GM19468 (cell line): Measurements from ENCODE around the gene MVB12A.

Source experiments
- ATAC-seq: cut with Tn5 transposase; IDR thresholded peaks from one replicate; pipeline ENCODE4 v1.9.1; 2021; ENCODE audit warnings: mild to moderate bottlenecking, moderate library complexity, moderate number of reproducible peaks; ENCODE audit not compliant: unreplicated experiment; ENCODE audit errors: extremely low read depth

MVB12A gene

DNA sequence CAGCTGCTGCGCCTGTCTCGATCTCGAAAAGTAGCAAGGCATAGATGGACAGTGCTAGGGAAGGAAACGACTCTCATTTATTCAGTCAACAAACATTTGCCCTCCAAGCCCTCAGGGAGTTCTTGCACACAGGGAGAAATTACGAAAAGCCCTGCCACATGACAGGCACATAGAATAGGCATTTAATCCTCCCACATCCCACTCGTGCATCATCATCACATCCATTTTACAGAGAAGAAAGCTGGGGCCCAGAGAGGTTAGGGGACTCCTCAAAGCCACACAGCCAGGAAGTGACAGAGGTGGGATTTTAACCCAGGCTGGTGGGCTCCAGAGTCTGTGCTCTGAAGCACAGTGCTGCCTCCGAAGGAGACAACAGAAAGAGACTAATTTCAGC, 17.0 kb downstream of the MVB12A start:
- ATAC-seq = no peak

- no peak for ATAC-seq
Observed at GRCh38 chr19:17441241-17442021, 21.6 kb downstream of the MVB12A start.

DNA sequence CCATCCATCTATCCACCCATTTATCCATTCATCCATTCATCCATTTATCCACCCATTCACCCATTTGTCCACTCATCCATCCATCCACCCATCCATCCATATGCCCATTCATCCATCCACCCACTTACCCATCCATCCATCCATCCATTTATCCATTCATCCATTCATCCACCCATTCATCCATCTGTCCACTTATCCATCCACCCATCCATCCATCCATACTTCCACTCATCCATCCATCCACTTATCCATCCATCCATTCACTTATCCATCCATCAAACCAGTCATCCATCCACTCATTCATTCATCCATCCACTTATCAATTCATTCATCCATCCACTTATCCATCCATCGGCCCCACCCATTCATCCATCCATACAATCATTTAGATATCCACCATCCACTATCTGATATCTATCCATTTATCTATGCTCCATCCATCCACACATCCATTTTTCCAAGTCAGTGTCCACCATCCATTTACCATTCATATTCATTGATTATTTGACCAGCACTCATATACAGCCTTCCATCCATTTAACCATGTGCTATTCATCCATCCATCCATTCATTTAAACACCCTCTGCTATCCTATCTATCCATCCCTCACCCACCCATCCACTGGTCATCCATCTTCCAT, 25.8 kb downstream of the MVB12A start:
- ATAC-seq = no peak

GRCh38 chr19:17447704-17448130, 27.9 kb downstream of the MVB12A start:
- no peak for ATAC-seq

- ATAC-seq = no peak
Observed at GRCh38 chr19:17448131-17448967, 28.5 kb downstream of the MVB12A start, which contains the start of gene TMEM221. Gene TMEM221 (minus strand): TSS chr19:17448668. CDS start chr19:17448462, 206 bp downstream.

DNA sequence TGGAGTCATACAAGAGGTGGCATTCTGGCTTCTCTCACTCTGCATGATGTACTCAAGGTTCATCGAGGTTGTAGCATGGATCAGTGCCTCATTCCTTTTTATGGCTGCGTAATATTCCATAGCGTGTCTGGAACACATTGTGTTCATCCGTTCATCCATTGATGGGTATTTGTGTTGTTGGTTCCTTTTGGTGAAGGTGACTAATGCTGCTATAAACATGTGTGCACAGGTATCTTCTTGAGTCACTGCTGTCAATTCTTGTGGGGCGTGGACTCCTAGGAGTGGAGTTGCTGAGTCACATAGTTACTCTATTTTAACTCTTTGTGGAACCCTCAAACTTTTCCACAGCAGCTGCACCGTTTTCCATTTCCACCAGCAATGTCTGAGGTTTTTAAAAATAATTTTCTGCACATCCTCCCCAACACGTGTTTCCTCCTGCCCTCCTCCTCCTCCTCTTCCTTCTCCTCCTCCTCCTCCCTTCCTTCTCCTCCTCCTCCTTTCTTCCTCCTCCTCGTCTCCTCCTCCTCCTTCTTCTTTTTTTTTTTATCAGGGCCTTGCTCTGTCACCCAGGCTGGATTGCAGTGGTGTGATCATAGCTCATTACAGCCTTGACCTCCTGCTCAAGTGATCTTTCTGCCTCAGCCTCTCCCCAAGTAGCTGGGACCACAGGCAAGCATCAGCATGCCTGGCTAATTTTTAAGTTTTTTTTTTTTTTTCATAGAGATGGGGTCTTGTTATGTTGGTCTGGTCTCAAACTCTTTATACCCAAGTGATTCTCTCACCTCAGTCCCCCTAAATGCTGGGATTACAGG, 30.6 kb downstream of the MVB12A start:
- ATAC-seq = no peak

DNA sequence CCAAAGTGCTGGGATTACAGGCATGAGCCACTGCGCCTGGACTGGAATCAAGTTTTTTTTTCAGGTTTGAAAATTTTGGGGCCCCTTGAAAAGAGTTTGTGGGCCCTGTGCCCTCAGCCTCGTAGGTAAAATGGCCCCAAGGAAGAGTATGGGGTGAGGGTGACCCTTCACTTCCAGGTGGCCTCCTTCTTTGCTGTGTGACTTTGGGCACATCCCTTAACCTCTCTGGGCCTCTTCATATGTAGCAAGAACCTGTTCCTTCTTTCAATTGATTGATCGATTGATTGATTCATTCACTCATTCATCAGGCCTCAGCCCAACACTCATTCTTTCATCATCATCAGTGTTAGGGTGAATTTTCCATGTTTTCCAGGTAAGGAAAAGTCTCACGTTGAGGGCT, 32.0 kb downstream of the MVB12A start:
- ATAC-seq = no peak

DNA sequence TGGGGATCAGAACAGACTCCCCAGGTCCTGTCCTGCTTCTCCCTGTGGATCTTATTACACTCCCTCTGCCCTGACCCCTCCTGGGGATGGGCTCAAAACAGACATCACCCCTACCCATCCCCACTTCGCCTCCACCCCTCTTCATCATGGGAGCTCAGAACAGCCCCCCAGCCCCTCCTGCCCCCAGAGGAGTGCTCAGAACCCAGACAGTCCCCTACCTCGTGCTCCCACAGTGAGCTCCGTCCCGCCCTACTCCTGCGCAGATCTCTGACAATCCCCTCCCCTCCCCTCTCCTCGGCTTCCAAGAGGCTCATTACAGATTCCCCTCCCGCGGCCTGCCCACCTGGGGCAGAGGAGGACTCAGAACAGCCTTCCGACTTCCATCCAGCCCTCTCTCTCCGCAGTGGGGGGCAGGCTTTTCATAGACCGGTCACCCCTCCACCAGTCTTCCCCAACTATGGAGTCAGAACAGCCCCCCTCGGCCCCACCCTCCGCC, 34.8 kb downstream of the MVB12A start:
- ATAC-seq = no peak

DNA sequence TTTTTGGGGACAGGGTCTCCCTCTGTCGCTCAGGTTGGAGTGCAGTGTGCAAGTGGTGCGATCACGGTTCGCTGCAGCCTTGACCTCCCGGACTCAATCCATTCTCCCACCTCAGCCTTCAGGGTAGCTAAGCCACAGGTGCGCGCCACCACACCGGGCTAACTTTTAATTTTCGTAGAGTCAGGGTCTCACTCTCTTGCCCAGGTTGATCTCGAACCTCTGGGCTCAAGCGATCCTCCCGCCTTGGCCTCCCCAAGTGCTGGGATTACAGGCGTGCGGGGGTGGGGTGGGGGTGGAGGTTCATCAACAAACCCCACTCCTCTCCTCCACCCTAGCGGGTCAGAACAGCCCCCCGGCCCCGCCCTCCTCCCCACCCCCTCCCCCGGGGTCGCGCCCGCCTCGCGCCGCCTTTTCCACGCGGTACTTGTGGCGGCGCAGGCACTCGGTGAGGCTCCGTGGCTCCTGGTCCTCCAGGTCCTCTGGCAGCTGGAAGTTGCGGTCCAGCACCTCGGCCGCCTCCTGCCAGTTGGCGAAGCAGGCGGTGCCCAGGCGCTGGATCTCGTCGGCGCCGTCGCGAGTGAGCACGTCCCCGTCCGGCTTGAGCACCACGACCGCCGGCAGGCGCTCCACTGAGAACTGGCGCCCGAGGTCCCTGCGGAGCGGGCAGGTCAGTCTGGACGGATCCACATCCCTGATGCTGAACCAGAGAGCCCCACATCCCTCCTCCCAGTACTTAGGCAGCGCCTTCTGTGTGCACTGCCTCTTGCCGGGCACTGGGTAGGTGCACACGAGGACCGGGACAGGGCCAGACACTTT, 35.7 kb downstream of the MVB12A start:
- no peak for ATAC-seq

DNA sequence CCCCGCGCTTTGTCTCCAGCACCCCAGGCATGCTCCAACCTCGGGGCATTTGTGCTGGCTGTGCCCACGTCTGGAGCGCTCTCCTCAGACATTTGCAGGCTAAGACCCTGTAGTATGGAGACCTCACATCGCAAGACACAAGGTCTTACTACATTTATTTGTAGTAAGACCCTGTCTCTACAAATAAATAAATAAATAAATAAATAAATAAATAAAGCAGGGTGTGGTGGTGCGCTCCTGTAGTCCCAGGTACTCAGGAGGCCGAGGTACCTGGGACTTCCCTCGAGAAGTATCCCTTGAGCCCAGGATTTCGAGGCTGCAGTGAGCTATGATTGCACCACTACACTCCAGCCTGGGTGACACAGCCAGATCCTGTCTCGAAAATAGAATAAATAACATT, 36.3 kb downstream of the MVB12A start:
- no peak for ATAC-seq

DNA sequence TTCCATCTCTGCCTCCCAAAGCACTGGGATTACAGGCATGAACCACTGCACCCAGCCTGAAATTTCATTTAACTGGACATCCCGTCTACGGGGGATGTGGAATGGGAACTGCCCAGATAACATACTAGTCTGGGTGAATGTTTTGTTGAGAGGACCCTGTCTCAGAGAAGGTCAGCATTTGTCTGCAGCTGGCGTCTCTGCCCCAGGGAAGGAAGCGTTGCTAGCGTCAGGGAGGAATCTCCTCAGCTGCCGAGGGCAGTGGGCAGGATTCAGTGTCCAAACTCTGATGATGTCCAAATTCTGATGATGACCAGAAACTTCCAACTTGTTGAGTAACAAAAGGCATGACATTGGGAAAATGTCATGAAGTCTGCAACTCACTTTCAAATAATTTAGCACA, 37.8 kb downstream of the MVB12A start:
- no peak for ATAC-seq

DNA sequence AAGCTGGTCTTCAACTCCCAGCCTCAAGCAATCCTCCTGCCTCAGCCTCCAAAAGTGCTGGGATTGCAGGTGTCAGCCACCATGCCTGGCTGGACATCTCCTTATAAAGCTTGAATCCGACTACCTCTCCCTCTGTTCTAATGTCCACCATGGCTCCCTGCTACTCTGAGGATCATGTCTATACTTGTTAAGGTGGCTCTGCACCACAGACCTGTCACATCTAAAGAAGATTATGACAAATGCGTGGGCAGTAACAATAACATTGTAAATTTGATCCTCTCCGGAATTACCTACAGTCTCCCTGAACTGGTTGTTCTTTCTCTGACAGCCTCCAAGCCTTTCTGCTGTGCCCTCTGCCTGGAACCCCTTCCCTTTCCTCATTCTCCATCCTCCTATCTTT, 39.1 kb downstream of the MVB12A start:
- ATAC-seq = no peak

GRCh38 chr19:17460372-17461230, 40.8 kb downstream of the MVB12A start, which contains the start of gene NXNL1:
Gene NXNL1 (minus strand): TSS chr19:17460926. CDS start chr19:17460869, 57 bp downstream.
- ATAC-seq = no peak

GRCh38 chr19:17466487-17466850, 46.6 kb downstream of the MVB12A start:
- no peak for ATAC-seq

- no peak for ATAC-seq
Observed at GRCh38 chr19:17467471-17468301, 47.8 kb downstream of the MVB12A start.

DNA sequence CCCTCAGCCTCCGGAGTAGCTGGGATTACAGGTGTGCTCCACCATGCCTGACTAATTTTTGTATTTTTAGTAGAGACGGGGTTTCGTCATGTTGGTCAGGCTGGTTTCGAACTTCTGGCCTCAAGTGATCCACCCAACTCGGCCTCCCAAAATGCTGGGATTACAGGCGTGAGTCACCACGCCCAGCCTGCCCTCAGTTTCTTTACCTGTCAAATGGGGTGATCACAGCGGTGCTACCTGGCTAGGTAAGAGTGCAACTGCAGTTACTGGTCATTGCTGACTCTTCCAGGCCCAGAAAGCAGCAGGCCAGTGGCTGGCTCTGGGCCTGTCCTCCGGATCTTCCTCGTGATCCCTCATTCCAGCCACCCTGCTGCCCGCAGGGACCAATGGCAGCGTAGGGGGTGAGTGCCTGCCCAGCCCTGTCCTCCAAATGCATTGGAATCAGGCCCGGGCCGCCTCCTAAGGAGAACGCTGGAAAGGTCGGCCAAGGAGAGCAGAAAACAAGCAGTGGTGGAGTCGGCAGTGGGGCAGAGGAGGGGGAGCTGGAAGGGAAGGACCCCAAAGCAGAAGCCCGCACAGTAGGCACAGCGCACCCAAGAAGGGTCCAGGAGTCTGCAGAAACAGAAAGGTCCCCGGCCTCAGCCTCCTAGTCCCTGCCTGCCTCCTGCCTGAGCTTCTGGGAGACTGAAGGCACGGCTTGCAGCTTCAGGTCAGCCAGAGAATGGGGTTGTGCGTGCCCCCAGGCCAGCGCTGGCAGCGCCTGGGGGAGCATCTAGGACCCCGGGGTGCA, 48.6 kb downstream of the MVB12A start:
- ATAC-seq = no peak
